GM19452 (cell line): ENCODE measurements around the gene GDPGP1.

Experiments
- ATAC-seq: cut with Tn5 transposase; IDR thresholded peaks from one replicate; pipeline ENCODE4 v1.9.1; 2021; ENCODE audit not compliant: unreplicated experiment

GDPGP1 gene

DNA sequence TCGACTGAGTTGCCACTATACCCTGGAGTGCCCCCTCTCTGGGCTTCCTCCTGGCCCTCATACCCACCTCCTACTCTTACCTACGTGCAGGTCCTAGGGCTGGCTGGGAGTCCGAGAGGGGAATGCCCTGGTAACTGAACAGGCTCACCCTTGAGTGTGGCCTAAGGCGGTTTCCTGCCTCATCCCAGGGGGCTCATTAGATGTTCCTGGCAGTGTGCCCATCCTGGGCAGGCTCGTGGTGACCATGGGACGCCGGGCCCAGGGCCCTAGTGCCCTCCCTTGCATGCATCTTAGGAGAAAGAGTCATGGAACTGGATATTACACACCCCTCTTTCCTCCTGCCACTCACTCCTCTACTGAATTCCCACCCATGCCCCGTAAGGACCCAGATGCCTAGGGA, 30.1 kb upstream of the GDPGP1 start:
- no peak for ATAC-seq

DNA sequence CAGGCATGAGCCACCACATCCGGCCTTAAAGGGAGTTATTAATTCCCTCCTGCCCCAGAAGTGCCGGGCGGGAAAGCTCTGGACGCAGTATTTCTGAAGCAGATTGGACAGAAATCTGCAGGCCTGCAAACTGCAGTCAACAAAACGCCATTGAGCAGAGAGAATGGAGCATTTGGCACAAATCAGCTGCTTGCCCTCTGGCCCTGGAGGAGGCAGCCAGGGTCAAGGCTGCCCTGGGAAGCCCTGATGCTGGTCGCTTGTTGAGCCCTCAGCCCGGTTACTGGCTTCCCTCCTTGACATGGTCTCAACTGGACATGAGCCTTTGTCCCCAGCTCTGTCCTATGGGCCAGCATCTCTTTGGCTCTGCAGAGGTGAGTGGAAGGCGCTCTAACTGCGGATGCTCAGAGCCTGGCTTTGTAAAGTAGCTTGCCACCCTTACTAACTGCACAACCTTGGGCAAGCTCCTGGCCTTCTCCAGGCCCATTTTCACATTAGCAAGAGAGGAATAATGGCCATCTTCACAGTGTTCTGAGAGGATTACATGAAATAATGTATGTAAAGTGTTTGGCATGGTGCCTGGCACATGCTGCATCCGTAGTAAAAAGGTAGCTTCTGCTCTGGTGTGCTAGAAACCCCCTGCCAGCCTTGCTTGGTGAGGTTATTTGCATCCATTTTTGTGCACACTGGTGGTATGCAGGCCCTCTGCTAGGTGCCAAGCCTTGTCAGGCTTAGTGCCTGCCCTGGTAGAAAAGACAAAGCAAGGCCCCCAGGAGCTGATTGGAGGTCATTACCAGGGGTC, 28.8 kb upstream of the GDPGP1 start:
- ATAC-seq, result no peak

DNA sequence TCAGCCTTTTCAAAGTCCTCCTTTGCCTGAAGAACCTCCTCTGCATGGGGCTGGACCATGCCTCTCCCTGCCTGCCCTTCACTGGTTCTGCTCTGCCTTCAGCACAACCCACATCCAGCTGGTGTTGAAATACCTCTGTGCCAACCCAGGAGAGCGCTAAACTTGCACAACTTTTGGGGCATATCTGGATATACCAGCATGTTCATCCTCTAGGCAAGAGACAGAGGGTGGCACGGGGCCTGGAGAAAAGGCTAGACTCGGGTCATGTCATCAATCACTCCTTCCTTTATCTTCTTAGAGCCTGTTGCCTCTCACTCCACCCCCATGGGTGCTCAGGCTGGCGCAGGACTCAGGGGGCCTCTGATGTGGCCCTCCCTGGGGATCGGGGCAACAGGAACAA, 28.1 kb upstream of the GDPGP1 start:
- ATAC-seq, result no peak

DNA sequence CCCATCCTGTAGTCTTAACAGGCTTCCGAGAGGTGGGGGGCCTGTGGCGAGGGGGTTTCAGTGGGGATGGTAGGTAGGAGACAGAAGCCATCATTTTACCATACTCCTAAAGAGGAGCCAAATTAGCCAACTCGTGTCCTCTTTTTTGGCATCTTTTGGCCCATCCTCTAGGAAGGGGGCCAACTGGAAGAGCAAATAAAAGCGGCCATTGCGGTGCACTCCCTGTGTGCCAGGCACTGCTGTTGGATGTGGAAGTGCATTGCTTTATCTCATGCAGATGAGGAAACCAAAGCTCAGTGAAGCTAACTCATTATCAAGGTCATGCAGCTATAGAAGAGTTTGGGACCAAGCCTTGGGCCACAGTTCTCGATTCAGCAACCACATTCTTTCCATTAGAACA, 26.8 kb upstream of the GDPGP1 start:
- ATAC-seq, result no peak

DNA sequence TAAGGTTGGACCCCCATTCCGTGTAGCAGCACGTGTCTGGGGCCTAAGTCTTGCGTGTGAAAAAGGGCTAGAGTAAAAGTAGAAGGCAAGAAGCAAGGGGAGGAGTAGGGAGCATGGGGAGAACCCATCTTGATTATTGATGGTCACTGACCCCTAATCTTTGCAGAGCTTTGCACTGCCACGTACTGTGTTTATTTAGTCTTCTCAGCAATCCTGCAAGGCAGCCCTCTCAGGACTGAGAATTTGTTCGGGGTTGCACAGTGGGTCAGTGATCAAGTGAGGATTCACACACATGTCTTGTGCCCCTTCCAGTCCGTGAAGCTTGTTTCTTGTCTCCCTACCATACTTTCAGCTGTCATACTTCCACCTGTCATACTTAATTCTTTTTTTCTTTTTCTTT, 25.7 kb upstream of the GDPGP1 start:
- ATAC-seq, result no peak

DNA sequence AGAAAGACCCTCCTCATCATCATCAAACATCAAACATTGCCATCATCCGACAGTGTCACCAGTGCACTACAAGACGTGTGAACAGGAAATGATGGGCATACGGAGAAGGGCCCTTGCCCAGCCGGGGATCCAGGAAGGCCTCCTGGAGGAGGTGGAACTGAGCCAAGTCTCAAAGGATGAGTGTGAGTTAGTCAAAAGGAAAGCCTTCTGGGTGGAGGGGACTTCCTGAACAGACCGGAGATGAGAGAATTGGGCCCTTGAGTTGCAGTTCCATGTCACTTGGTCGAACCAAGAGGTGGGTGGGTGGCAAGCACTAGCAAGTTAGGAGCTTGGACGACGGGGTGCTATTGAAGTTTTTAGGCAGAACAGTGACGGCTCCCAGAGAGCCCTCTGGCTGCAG, 24.4 kb upstream of the GDPGP1 start:
- ATAC-seq, result peak; percentile 50

DNA sequence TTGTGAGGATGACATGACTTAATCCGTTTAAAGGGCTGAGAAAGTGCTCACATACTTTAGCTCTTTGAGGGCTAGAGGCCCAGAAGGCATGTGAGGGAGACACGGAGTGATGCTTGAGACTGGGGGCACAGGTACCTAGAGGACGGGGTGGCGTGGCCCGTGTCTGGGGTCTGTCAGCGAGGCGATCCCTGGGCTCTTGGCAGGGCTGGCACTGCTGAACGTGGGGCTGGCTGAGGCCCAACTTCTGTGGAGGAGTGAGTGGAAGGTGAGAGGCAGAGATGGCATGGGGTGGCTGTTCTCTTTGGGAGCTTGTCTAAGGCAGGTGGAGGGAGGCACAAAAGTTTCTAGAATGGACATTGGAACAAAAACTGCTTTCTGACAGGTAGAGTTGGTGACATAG, 23.4 kb upstream of the GDPGP1 start:
- ATAC-seq, result no peak

DNA sequence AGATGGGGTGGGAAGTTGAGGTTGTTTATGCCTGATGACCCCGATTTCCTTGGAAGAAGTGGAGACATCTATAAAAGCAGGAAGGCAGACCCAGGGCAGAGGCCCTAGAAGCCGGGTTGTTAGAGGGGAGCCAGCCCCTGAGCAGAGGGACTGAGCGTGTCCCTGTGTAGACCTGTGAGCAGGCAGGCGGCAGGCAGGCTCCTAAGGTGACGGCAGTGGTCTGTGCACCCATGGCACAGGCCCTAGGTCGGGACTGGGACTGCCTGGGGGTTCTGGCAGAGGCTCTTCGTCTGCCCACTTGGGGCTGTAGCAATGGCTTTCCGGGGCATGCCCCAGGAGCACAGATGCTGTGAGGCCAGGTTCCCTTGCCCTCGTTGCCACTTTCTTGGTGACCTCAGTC, 23.0 kb upstream of the GDPGP1 start:
- no peak for ATAC-seq

DNA sequence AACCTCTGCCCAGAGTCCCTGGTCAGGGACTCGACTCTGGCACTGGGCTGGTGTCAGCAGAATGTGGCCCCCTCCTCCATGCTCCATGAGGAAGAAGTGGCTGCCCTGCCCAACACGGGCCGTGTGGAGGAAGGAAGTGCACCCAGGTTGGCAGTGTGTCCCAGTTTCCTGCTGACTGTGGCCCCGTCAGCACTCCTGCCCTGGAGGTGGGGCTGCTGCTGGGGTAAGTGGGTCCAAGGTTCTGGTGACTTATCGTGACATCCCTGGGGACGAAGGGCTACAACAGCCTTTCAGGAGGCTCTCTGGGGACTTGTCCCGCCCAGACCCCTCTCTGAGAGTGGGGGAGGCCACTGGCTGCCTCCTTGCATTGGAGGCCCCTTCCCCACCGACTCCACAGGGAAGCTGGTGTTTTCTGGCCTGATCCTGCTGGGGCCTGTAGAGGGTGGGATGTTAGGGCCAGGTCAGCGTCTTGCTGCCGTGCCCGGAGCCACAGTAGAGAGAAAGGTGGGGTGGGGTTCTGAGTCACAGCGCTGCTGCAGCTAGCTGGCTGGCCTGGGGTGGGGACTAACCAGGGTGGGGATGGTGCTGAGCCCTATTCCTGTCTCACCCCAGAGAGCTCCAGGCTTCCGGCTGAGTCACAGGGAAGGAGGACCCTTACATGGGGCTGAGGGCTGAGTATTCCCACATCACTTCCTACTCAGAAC, 22.4 kb upstream of the GDPGP1 start:
- ATAC-seq, result no peak

DNA sequence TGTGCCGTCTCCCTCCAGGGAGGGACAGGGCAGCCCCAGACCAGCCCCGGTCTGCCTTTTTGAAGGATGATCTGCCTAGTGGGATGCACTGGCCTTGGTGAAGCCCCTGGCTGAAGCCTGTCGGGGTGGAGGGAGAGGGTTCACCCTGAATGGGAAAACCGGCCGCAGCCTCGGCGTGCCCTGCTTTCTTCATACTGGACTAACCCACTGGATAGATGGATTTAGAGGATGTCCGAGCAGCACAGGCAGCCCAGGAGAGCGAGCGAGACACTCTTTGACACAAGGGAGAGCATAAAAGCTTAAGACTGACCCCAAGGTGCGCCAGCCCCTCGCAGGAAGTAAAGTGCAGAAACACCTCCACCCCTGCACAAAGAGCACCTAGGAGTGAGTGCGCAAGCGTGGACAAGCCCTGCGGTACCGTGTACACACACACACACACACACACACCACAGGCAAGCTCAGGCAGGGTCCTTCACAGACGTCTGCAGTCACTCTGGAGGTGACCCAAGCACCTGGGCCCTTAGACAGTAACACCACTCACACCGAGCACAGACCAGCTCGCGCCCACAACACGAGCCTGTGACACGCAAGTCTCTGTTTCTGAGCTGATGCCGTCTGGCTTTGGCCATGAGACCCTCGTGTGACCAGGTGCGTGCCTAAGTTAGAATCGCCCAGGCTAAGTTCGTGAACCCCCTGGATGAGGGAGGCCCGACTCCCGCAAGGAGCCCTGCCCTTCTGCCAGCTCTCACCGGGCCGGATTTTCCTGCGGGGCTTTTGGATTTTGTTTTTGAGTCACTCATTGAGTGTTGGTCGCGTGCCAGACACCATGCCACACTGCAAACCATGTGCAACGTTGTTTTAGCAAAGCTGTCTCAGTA, 21.5 kb upstream of the GDPGP1 start:
- ATAC-seq, result no peak

DNA sequence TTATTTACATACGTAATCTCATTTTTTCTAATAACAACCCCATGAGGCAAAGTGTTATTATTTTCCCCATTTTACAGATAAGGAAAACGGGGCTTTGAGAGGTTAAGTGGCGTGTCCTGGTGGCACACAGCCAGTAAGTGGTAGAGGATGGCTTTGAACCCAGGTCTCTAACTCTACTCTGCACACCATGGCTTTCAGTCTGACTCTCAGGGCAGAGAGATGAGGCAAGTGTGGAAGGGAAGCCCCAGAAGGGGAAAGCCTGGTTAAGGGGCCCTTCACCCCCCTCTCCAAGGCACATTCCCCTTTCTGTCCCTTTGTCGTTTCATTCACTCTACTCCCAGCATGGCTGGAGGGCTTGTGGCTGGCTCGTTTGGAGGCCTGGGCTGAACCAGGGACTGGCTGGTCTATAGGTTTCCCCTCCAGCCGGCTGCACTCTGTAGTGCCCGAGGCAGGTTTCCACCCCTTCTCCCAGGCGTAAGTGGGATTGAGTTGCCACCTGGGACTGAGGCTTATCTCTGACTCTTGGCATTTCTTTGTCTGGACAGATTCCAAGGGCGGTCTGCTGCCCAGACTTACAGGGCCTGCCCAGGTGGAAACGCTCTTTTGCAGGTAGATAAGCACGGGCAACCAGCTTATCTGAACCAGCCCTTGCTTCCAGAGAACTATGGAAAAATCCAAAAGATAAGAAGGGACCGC, 20.7 kb upstream of the GDPGP1 start:
- no peak for ATAC-seq

DNA sequence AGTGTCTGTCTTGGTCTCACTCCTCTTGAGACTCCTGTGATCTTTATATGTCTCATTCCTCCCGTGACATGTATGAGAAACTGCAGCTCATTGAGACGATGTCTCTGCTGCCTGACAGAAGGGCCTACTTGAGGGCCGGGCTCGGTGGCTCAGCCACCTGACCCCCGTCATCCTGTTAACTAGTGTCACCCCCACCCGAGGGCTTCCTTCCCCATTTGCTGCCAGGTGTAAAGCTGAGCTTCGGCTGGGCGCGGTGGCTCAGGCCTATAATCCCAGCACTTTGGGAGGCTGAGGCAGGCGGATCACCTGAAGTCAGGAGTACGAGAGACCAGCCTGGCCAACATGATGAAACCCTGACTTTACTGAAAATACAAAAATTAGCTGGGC, 20.2 kb upstream of the GDPGP1 start:
- no peak for ATAC-seq

DNA sequence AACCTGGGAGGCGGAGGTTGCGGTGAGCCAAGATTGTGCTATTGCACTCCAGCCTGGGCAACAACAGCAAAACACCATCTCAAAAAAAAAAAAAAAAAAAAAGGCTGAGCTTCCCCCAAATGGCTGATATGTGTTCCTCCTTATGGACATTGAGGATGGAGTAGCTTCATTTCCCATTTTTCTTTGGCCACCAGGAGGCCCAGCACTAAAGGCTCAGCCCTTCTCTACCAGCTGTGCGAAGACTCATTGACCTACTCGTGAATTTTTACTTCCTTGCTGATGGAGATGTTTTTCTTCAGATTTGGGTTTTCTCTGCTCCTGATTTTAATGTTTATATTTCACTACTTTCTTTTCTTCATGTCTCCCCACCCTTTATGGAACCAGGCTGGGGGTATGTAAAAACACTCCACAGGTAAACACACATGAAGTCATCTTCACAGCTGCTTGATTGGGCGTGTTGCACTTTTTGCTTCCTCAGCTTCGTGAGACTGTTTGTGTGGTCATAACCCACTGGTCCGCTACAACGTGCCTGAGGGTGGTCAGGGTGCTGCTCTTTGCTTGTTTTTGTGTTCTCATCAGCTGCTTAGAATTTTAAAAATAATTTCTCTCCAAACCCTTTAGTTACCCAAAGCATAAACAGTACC, 19.3 kb upstream of the GDPGP1 start:
- no peak for ATAC-seq

DNA sequence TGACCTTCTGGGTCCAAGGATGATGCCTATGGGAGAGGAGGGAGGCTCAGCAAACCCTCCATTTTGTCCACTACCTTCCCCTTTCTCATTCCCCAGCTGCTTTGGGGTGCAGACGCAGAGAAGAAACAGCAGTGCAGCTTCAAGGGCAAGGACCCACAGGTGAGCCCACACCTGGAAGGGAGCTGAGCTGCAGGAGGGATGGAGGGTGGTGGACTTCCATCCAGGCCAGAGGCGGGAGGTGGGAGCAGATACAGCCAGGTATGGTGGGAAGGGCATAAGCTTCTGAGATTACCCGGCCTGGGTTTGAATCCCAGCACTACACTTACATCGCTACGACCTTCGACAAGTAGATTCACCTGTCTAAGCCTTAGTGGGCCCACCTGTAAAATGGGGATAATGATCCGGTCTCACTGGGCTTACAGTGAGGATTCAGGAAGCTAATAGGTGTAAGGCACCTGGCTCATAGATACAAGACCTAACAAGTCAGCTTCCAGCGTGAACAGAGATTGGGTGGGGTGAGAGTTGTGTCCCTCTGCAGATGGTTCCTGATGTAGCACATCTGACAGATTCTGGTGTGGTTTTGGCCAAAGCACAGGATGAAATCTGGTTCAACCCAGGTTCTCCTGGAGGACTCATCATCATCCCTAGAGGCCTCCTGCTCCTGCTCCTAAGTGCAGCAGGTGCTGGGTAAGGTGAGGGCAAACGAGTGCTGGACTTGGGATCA, 16.2 kb upstream of the GDPGP1 start:
- no peak for ATAC-seq

DNA sequence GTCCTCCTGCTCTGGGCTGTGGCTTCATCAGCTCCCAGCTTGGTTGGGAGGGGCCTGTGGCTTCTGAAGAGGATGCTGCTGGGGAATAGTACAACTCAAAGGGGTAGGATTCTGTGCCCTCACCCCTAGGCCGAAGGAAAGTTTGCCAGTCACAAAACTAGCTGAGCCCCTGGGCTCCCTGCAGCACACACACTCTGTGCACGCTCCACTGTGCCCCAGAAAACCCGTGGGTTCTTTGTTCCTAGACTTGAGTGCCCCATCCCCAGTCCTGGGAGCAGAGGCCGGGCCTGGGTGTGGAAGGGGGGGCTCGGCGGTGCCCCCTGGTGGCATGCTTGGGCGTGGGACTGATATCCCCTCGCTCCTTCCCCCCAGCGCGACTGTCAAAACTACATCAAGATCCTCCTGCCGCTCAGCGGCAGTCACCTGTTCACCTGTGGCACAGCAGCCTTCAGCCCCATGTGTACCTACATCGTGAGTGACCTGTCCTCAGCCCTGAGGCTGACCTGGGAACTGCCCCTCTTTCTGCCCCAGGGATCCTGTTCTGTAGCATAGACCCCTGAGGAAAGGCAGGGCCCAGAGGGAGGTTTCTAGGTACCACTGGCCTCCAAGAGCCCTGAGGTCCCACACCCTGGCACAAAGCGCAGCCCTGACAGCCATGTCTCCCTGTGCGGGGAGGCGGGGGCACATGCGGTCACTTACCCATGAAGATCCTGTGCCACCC, 14.4 kb upstream of the GDPGP1 start:
- no peak for ATAC-seq

DNA sequence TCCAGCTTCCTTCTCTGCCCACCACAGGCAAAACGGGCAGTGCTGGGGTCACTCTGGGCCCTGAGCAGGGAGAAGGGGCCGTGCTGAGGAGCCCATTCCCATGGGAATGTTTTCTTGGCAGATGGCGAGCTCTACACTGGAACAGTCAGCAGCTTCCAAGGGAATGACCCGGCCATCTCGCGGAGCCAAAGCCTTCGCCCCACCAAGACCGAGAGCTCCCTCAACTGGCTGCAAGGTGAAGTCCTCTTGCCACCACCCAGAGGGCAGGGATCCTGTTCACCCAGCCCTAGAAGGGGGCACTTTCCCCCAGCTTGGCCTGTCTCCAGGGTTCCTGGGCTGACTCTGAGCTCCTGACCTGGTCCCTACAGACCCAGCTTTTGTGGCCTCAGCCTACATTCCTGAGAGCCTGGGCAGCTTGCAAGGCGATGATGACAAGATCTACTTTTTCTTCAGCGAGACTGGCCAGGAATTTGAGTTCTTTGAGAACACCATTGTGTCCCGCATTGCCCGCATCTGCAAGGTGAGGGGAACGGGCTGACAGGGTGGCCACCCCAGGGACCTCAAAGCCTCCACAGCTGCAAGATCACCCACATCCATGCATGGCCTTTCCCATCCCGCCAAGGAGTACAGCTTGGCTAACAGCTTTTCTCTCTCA, 12.6 kb upstream of the GDPGP1 start:
- no peak for ATAC-seq

DNA sequence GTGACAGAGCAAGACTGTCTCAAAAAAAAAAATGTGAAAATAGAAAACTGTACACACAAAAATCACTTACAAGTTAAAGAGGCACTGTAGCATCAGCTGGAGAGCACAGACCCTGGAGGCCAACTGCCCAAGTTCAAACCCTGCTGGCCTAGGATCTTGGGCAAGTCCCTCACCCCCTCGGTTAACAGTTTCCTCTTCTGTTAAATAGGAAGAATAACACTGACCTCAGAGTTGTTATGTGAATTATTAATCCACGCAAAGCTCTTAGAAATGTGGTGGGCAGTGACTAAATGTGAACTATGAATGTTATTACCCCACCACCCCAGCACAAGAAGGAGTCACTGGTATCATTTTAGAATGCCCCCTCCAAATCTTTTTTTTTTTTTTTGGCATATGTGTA, 11.5 kb upstream of the GDPGP1 start:
- no peak for ATAC-seq

DNA sequence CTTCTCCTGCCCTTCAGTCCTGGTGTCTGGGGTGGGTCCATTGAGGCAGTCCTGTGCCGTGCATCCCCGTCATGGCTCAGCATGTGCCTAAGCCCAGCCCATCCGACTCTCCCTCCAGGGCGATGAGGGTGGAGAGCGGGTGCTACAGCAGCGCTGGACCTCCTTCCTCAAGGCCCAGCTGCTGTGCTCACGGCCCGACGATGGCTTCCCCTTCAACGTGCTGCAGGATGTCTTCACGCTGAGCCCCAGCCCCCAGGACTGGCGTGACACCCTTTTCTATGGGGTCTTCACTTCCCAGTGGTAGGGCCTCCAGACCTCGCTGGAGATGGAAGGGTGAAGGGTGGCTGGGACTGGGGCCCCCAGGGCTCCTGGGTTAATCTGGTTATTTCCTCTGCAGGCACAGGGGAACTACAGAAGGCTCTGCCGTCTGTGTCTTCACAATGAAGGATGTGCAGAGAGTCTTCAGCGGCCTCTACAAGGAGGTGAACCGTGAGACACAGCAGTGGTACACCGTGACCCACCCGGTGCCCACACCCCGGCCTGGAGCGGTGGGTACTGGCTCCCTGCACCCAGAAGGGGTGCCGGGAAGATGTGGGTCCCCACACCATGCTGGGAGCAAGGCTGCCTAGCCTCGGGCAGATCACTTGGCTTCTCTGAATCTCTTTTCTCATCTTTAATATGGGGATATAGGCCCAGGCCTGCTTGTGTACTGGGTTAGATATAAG, 10.4 kb upstream of the GDPGP1 start:
- ATAC-seq, result no peak
